ENCODE data around the gene SMYD3.

DNA sequence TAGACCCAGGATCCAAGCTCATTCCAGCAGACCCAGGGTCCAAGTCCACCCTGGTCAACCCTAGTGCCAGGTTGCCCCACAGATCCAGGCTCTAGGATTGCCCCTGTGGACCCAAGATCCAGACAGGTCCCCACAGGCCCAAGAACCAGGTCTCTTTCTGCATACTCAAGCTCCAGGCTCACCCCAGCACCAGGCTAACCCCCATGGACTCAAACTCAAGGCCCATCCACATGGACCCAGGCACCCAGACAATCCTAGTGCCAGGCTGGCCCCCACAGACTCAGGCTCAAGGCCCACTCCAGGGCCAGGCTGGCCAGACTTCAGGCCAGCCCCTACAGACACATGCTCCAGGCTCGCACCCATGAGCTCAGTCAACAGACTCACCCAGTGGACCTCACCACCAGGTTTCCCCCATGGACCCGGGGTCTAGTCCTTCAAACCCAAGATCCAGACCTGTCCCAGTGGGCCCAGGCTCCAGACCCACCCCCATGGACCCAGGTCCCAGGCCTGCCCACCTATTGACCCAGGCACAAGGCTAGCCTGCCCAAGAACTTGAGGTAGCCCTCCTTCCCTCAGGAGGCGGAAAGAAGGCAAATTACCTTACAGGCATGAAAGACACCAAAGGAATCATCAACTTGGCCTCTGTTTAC is 124.4 kb downstream of the SMYD3 start:
- no peak for TF ChIP-seq POLR2A (IDR thresholded peaks at IDR 0.05)
- TF ChIP-seq, protein P1, sequence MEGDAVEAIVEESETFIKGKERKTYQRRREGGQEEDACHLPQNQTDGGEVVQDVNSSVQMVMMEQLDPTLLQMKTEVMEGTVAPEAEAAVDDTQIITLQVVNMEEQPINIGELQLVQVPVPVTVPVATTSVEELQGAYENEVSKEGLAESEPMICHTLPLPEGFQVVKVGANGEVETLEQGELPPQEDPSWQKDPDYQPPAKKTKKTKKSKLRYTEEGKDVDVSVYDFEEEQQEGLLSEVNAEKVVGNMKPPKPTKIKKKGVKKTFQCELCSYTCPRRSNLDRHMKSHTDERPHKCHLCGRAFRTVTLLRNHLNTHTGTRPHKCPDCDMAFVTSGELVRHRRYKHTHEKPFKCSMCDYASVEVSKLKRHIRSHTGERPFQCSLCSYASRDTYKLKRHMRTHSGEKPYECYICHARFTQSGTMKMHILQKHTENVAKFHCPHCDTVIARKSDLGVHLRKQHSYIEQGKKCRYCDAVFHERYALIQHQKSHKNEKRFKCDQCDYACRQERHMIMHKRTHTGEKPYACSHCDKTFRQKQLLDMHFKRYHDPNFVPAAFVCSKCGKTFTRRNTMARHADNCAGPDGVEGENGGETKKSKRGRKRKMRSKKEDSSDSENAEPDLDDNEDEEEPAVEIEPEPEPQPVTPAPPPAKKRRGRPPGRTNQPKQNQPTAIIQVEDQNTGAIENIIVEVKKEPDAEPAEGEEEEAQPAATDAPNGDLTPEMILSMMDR (IDR thresholded peaks at IDR 0.05) = no peak
